HCT116 (cell line): ENCODE measurements around the gene VIPR2. TPM values are rescaled to one million over a fixed set of nuclear protein-coding genes. Genes with fewer than 3 reads are reported as not detected.

Experiments
- ATAC-seq: fragments of 200-7000 bp; cut with Tn5 transposase; 2 replicates; pipeline ENCODE4 v1.9.1; 2020; ENCODE audit warnings: mild to moderate bottlenecking, moderate library complexity
- BruUV-seq: library from RNA; stranded (reverse); fragments of 400-500 nt; replicated peaks from 2 replicates; lab custom pipeline; 2021; lab: Mats Ljungman, UMichigan
- CTCF ChIA-PET: fragments of 300-600 bp; sonication (Branson Sonifier 250); formaldehyde crosslinking; loops from one replicate; lab custom pipeline; 2021; ENCODE audit warnings: antibody characterized with exemption; lab: Charles Lee
- POLR2A ChIA-PET: fragments of 300-600, 350-600 bp; sonication (Branson Sonifier 250); formaldehyde crosslinking; loops from one replicate; lab custom pipeline; 2021; ENCODE audit warnings: antibody characterized with exemption; lab: Charles Lee
- RAD21 ChIA-PET, 2 experiments: fragments of 300-600 bp; sonication (Branson Sonifier 250); formaldehyde crosslinking; loops; one replicate each; lab custom pipeline; 2023; ENCODE audit warnings: low total read pairs in 2 of 2; ENCODE audit not compliant: uncharacterized antibody in 2 of 2, unreplicated experiment in 2 of 2, low non-redundant PET in 1 of 2; lab: Charles Lee
- DNase-seq: peaks from one replicate; pipeline ENCODE4 v3.0.0-alpha.2; 2010; ENCODE audit warnings: low read depth, low spot score
- H2AFZ ChIP-seq: fragments of 200-600 bp; shearing (Covaris generic), sonication (generic); 2 replicates; pipeline ENCODE4 v1.6.1; 2017; ENCODE audit warnings: low read depth, mixed run types, mixed read lengths, antibody characterized with exemption, low read length; ENCODE audit not compliant: poor library complexity, severe bottlenecking
- H3K27ac ChIP-seq: 2 replicates; pipeline ENCODE4 v1.5.1; 2012; ENCODE audit warnings: low read depth, low read length
- H3K27me3 ChIP-seq: fragments of 200-600 bp; sonication (generic); 2 replicates; pipeline ENCODE4 v1.6.1; 2016; ENCODE audit warnings: mixed run types, low read length, mixed read lengths; ENCODE audit not compliant: insufficient read depth
- H3K36me3 ChIP-seq, 2 experiments: fragments of 200-500 bp in 1 of 2; fragments of 200-600 bp in 1 of 2; sonication (Bioruptor generic) in 1 of 2; sonication (generic) in 1 of 2; 2 replicates each; pipeline versions ENCODE4 v1.5.1 to v1.6.1; 2014 to 2016; ENCODE audit warnings: low read length in 2 of 2, inconsistent platforms in 1 of 2, mixed read lengths in 1 of 2, mixed run types in 1 of 2; ENCODE audit not compliant: insufficient read depth in 2 of 2, control insufficient read depth in 1 of 2
- H3K4me1 ChIP-seq, 2 experiments: fragments of 200-600 bp in 1 of 2; sonication (generic) in 1 of 2; 2 replicates each; pipeline versions ENCODE4 v1.5.1 to v1.6.1; 2012 to 2017; ENCODE audit warnings: low read length in 2 of 2, inconsistent platforms in 1 of 2, mild to moderate bottlenecking in 1 of 2, mixed read lengths in 1 of 2, mixed run types in 1 of 2, moderate library complexity in 1 of 2; ENCODE audit not compliant: insufficient read depth in 2 of 2, control insufficient read depth in 1 of 2
- H3K4me2 ChIP-seq: fragments of 200-600 bp; sonication (generic); 2 replicates; pipeline ENCODE4 v1.6.1; 2017; ENCODE audit warnings: mixed run types, low read length, mixed read lengths
- H3K4me3 ChIP-seq, 2 experiments: fragments of 200-600 bp in 1 of 2; sonication (generic) in 1 of 2; replicated peaks in 1 of 2; 2 replicates each; pipeline ENCODE4 v1.5.1; 2011 to 2016; ENCODE audit warnings: low read length in 2 of 2, control low read depth in 1 of 2, low read depth in 1 of 2, mild to moderate bottlenecking in 1 of 2, mixed read lengths in 1 of 2, mixed run types in 1 of 2
- H3K79me2 ChIP-seq: fragments of 200-600 bp; sonication (generic); 2 replicates; pipeline ENCODE4 v1.6.1; 2017; ENCODE audit warnings: mild to moderate bottlenecking, mixed run types, low read length, moderate library complexity, mixed read lengths; ENCODE audit not compliant: insufficient read depth
- H3K9ac ChIP-seq: fragments of 200-600 bp; sonication (generic); 2 replicates; pipeline ENCODE4 v1.6.1; 2016; ENCODE audit warnings: low read length, mixed read lengths
- H3K9me2 ChIP-seq: fragments of 200-600 bp; sonication (generic), shearing (Covaris generic); 2 replicates; pipeline ENCODE4 v1.6.1; 2017; ENCODE audit warnings: mixed run types, mild to moderate bottlenecking, moderate library complexity; ENCODE audit not compliant: insufficient read depth
- H3K9me3 ChIP-seq, 2 experiments: fragments of 200-500 bp in 1 of 2; fragments of 200-600 bp in 1 of 2; sonication (Bioruptor generic) in 1 of 2; sonication (generic) in 1 of 2; 2 replicates each; pipeline ENCODE4 v1.6.1; 2014 to 2017; ENCODE audit warnings: low read length in 2 of 2, mixed read lengths in 2 of 2, inconsistent platforms in 1 of 2, low read depth in 1 of 2, mild to moderate bottlenecking in 1 of 2, mixed run types in 1 of 2, moderate library complexity in 1 of 2; ENCODE audit not compliant: control insufficient read depth in 1 of 2, insufficient read depth in 1 of 2
- H4K20me1 ChIP-seq: fragments of 200-600 bp; sonication (generic), shearing (Covaris generic); 2 replicates; pipeline ENCODE4 v1.6.1; 2017; ENCODE audit warnings: mixed run types, mild to moderate bottlenecking, moderate library complexity; ENCODE audit not compliant: insufficient read depth
- ATF3 ChIP-seq: IDR thresholded peaks from 2 replicates; pipeline ENCODE4 v1.6.1; 2012
- CTCF ChIP-seq, 3 experiments: fragments of 200-600 bp in 1 of 3; sonication (generic) in 1 of 3; IDR thresholded peaks in 2 of 3; conservative IDR thresholded peaks in 1 of 3; 2 replicates each; pipeline ENCODE4 v1.5.1; 2012 to 2017; ENCODE audit warnings: low read depth in 2 of 3, low read length in 2 of 3, antibody characterized with exemption in 1 of 3, borderline replicate concordance in 1 of 3, control low read depth in 1 of 3, mild to moderate bottlenecking in 1 of 3, mixed read lengths in 1 of 3, mixed run types in 1 of 3, moderate library complexity in 1 of 3; ENCODE audit not compliant: insufficient read depth in 1 of 3
- EGR1 ChIP-seq: IDR thresholded peaks from 2 replicates; pipeline ENCODE4 v1.6.1; 2012; ENCODE audit warnings: low read depth
- ELF1 ChIP-seq: IDR thresholded peaks from 2 replicates; pipeline ENCODE4 v1.6.1; 2012; ENCODE audit warnings: low read depth, borderline replicate concordance
- EZH2 ChIP-seq: fragments of 200-600 bp; sonication (generic); IDR thresholded peaks from 2 replicates; pipeline ENCODE4 v1.6.1; 2017; ENCODE audit warnings: antibody characterized with exemption, mixed run types
- EZH2phosphoT487 ChIP-seq: fragments of 200-600 bp; IDR thresholded peaks from 2 replicates; pipeline ENCODE4 v1.6.1; 2018; ENCODE audit warnings: antibody characterized with exemption, borderline replicate concordance
- FOSL1 ChIP-seq: IDR thresholded peaks from 2 replicates; pipeline ENCODE4 v1.6.1; 2012; ENCODE audit warnings: low read depth
- JUND ChIP-seq: IDR thresholded peaks from 2 replicates; pipeline ENCODE4 v1.6.1; 2012
- RAD21 ChIP-seq: IDR thresholded peaks from 2 replicates; pipeline ENCODE4 v1.6.1; 2012; ENCODE audit warnings: low read depth, mild to moderate bottlenecking
- REST ChIP-seq: IDR thresholded peaks from 2 replicates; pipeline ENCODE4 v1.6.1; 2012; ENCODE audit warnings: low read depth
- SIN3A ChIP-seq: IDR thresholded peaks from 2 replicates; pipeline ENCODE4 v1.6.1; 2012; ENCODE audit warnings: low read depth
- SRF ChIP-seq: IDR thresholded peaks from 2 replicates; pipeline ENCODE4 v1.6.1; 2012; ENCODE audit warnings: low read depth
- YY1 ChIP-seq: IDR thresholded peaks from 2 replicates; pipeline ENCODE4 v1.6.1; 2011; ENCODE audit warnings: low read length, low read depth, moderate library complexity, mild to moderate bottlenecking; ENCODE audit not compliant: insufficient replicate concordance; ENCODE audit errors: extremely low read depth
- ZFX ChIP-seq: fragments of 450-650 bp; IDR thresholded peaks from 2 replicates; pipeline ENCODE4 v1.6.1; 2017
- ZNF274 ChIP-seq: fragments of 200-500 bp; sonication (Bioruptor generic); IDR thresholded peaks from 2 replicates; pipeline ENCODE4 v1.6.1; 2014; ENCODE audit warnings: mild to moderate bottlenecking, low read depth, low read length, inconsistent platforms
- intact Hi-C: fragments of 100-400 bp; cut with micrococcal nuclease; formaldehyde crosslinking; loops from 2 replicates; pipeline ENCODE4 v1.10.0; 2022
- total RNA-seq: library from RNA; stranded (reverse); gene quantifications from one replicate; pipeline ENCODE4 v1.2.1, GENCODE V29; 2021; ENCODE audit not compliant: unreplicated experiment

The VIPR2 gene
- total RNA-seq, 1 experiment from 2014 or later, result 0.10 TPM

GRCh38 chr7:159057647-159058046 lies 87.0 kb downstream of the VIPR2 start (continued):
- TF ChIP-seq SRF, result no peak
- TF ChIP-seq SIN3A, result no peak
- TF ChIP-seq RAD21, result no peak
- TF ChIP-seq ZFX, result no peak
- TF ChIP-seq YY1, result no peak

GRCh38 chr7:159056737-159057136 lies 87.9 kb downstream of the VIPR2 start:
- DNase-seq, result no peak
- Histone ChIP-seq H3K9ac (no peak overlapping the region), H3K9me2 (no peaks in the 10 kb centered on the region), H3K36me3 (no peaks in the 10 kb centered on the region), H3K27me3 (peaks cover 7% of the 10 kb centered on the region; the same call in 1 of the 2 replicates), H2AFZ (no peak overlapping the region), H3K9me3 (no peaks in the 10 kb centered on the region), H4K20me1 (no peaks in the 10 kb centered on the region), H3K4me2 (no peak overlapping the region), H3K27ac (no peak overlapping the region), H3K79me2 (no peaks in the 10 kb centered on the region), H3K4me3 (no peak overlapping the region), H3K4me1 (no peaks in the 10 kb centered on the region)
- CTCF ChIA-PET, result no interaction called here
- ATAC-seq, result peak; percentile 67
- POLR2A ChIA-PET, result interaction anchor here (1.5 kb wide), 1 partner anchor 9 kb away, joined by 4 read pairs; no protein-coding TSS in a partner anchor
- TF ChIP-seq ZNF274 (no peak), ZFX (no peak), JUND (no peak), FOSL1 (no peak), SRF (no peak), EZH2phosphoT487 (no peak), ATF3 (no peak), REST (no peak), ELF1 (no peak), EZH2 (no peak), EGR1 (no peak), CTCF (IDR thresholded peaks at IDR 0.05 in 2 of 3, conservative IDR thresholded peaks at IDR 0.05 in 1 of 3; ENCODE audit: borderline replicate concordance in 1 of 3, insufficient read depth in 1 of 3, low read depth in 2 of 3, low read length in 2 of 3) (no peak)
- RAD21 ChIA-PET, result no interaction called here
- intact Hi-C loops, result no loop called here
- no TSS peak for BruUV-seq
